Rectal smooth muscle tissue (tissue), 1 donor: ENCODE measurements around the gene TRAF3IP3.

Experiments
- H3K27ac ChIP-seq: one replicate; pipeline ENCODE4 v1.7.0; 2013; ENCODE audit warnings: low read depth, low read length, inconsistent platforms
- H3K27me3 ChIP-seq: one replicate; pipeline ENCODE4 v1.7.0; 2013; ENCODE audit warnings: low read length; ENCODE audit not compliant: control insufficient read depth, insufficient read depth
- H3K36me3 ChIP-seq: one replicate; pipeline ENCODE4 v1.7.0; 2013; ENCODE audit warnings: low read length; ENCODE audit not compliant: control insufficient read depth, insufficient read depth
- H3K4me1 ChIP-seq: one replicate; pipeline ENCODE4 v1.7.0; 2013; ENCODE audit warnings: low read length; ENCODE audit not compliant: control insufficient read depth, insufficient read depth
- H3K4me3 ChIP-seq: one replicate; pipeline ENCODE4 v1.7.0; 2013; ENCODE audit warnings: low read length
- H3K9ac ChIP-seq: one replicate; pipeline ENCODE4 v1.7.0; 2013; ENCODE audit warnings: low read length

TRAF3IP3 gene

DNA sequence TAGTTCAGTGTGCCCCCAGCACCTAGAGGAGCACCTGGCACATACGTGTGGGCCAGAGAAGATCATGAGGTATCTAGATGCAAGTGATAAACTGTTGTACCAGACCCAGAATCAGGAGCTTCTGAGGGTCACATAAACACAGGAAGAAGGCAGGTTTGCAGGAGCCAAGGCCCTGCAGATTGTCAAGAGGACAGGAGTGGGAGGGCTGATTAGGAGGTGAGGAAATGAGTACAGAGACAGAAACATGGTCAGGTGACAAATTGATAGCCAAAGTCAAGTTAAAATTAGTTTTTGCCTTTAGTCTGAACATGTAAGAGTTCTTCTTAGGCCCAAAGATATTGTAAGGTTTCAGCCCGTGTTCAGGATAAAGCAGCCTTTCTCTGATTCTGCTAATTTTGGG is 14.0 kb upstream of the TRAF3IP3 start:
- no peak overlapping the region for H3K4me3 ChIP-seq
- H3K27ac ChIP-seq = peak overlapping the region; percentile 9
- H3K4me1 ChIP-seq = peaks cover 3% of the 10 kb centered on the region
- no peaks in the 10 kb centered on the region for H3K27me3 ChIP-seq
- no peak overlapping the region for H3K9ac ChIP-seq
- no peaks in the 10 kb centered on the region for H3K36me3 ChIP-seq

GRCh38 chr1:209742409-209743144 is 13.3 kb upstream of the TRAF3IP3 start:
- H3K4me1 ChIP-seq = peaks cover 3% of the 10 kb centered on the region
- no peaks in the 10 kb centered on the region for H3K27me3 ChIP-seq
- H3K27ac ChIP-seq = peak overlapping the region; percentile 9
- peak overlapping the region; percentile 19 for H3K4me3 ChIP-seq
- H3K36me3 ChIP-seq = no peaks in the 10 kb centered on the region
- H3K9ac ChIP-seq = no peak overlapping the region

GRCh38 chr1:209743145-209743482 is 12.7 kb upstream of the TRAF3IP3 start:
- Histone ChIP-seq H3K27me3 (no peaks in the 10 kb centered on the region), H3K4me3 (no peak overlapping the region), H3K4me1 (peaks cover 3% of the 10 kb centered on the region), H3K9ac (no peak overlapping the region), H3K36me3 (no peaks in the 10 kb centered on the region), H3K27ac (no peak overlapping the region)

- no peaks in the 10 kb centered on the region for H3K36me3 ChIP-seq
- peaks cover 3% of the 10 kb centered on the region for H3K4me1 ChIP-seq
- no peaks in the 10 kb centered on the region for H3K27me3 ChIP-seq
- no peak overlapping the region for H3K27ac ChIP-seq
- H3K9ac ChIP-seq = no peak overlapping the region
- H3K4me3 ChIP-seq = no peak overlapping the region
These were observed 9.2 kb upstream of the TRAF3IP3 start for GRCh38 chr1:209746451-209747165.

DNA sequence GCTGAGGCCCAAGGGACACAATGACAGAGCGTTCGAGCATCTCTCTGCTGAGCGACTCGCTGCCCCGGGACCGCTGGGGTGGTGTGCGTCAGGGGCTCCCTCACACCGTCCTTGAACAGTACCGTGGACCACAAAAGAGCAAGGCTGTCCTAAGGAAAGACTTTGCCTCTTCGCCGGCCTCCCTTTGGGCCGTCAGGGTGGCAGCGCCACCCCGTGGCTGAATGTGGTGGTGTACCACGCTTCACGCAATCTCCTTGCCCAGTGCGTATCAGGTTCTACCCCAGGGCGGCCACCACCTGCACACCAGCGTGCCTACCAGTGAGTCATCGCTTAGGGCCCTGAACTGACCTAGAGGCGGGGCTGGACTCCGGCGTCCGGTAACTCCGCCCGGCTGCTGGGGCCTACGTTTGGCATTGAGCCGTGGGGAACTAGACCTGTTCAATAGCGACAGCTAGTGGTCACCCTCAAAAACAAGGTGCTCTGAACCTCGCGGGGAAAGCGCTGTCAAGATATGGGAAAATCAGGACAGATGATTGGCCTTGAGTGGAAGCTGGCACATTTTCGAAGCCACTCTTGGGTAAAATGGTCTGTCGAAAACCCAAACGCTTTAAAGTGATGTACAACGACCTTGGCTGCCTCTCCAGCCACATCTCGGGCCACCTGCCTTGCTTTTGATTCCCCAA is 8.1 kb upstream of the TRAF3IP3 start:
- Histone ChIP-seq H3K27me3 (no peaks in the 10 kb centered on the region), H3K4me1 (no peaks in the 10 kb centered on the region), H3K27ac (no peak overlapping the region), H3K9ac (peak overlapping the region; percentile 8), H3K4me3 (peak overlapping the region; percentile 53), H3K36me3 (no peaks in the 10 kb centered on the region)

DNA sequence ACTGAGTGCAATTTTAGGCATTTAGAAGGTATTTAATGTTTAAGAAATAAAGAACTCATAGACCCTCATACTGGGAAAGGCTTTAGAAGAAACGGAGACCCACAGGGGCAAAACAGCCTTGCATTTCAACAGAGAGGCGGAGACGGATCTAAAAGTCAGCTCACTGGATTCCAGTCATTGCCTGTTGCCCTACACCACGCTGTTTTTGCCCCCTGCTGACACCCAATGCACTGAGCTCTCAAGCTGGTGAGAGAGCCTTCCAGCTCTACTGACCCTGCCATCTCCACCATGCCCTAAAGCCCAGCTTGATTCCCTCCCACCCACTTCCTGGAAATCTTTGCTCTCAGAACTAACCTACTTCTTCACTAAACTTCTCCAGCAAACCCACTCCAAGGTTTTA is 7.2 kb upstream of the TRAF3IP3 start:
- Histone ChIP-seq H3K27ac (no peak overlapping the region), H3K27me3 (no peaks in the 10 kb centered on the region), H3K36me3 (no peaks in the 10 kb centered on the region), H3K4me1 (no peaks in the 10 kb centered on the region), H3K4me3 (no peak overlapping the region), H3K9ac (no peak overlapping the region)

GRCh38 chr1:209749205-209749604 is 6.6 kb upstream of the TRAF3IP3 start:
- Histone ChIP-seq H3K27me3 (no peaks in the 10 kb centered on the region), H3K4me3 (no peak overlapping the region), H3K4me1 (no peaks in the 10 kb centered on the region), H3K36me3 (no peaks in the 10 kb centered on the region), H3K27ac (no peak overlapping the region), H3K9ac (no peak overlapping the region)

- Histone ChIP-seq H3K36me3 (no peaks in the 10 kb centered on the region), H3K9ac (no peak overlapping the region), H3K4me3 (no peak overlapping the region), H3K27me3 (no peaks in the 10 kb centered on the region), H3K4me1 (no peaks in the 10 kb centered on the region), H3K27ac (no peak overlapping the region)
These were observed 6.1 kb upstream of the TRAF3IP3 start for GRCh38 chr1:209749670-209750323.

DNA sequence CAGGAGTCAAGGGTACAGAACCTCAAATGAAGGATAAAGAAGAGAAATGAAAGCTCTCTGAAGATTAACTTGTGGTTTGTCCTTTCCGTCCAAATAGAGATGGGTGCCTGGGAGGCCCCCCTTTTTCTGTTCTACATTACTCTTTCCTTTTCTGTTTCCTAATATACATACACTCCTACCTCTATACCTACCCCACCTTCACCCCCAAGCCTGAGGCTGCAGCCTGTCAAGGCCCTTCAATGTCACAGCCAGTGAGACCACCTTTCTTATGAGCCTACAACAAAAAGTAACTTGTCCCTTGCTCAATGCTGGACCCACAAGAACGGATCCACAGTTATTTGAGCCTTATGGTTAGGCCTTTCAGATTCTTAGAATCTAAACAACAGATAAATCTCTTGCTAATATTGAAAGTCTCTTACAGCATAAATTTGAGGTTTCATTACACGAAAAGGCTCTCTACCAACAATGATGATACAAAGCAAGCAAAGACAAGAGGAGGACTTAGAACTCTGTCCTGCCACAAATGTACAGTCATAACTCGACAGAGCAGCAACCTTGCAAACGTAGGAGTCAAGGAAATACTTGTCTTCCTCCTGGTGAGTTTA is 4.1 kb upstream of the TRAF3IP3 start:
- Histone ChIP-seq H3K27me3 (no peaks in the 10 kb centered on the region), H3K9ac (no peak overlapping the region), H3K27ac (no peak overlapping the region)

GRCh38 chr1:209752890-209753289 is 3.0 kb upstream of the TRAF3IP3 start:
- Histone ChIP-seq H3K27ac (no peak overlapping the region), H3K9ac (no peak overlapping the region), H3K4me1 (no peaks in the 10 kb centered on the region), H3K27me3 (no peaks in the 10 kb centered on the region), H3K4me3 (no peak overlapping the region), H3K36me3 (no peaks in the 10 kb centered on the region)

More for the DNA sequence above, 4.1 kb upstream of the TRAF3IP3 start:
- Histone ChIP-seq H3K4me3 (no peak overlapping the region), H3K36me3 (no peaks in the 10 kb centered on the region), H3K4me1 (no peaks in the 10 kb centered on the region)

- Histone ChIP-seq H3K27me3 (no peaks in the 10 kb centered on the region), H3K4me1 (no peaks in the 10 kb centered on the region)
These were observed 597 bp upstream of the TRAF3IP3 start for GRCh38 chr1:209755256-209755655.

More at GRCh38 chr1:209755256-209755655, 597 bp upstream of the TRAF3IP3 start:
- Histone ChIP-seq H3K4me3 (no peak overlapping the region), H3K36me3 (no peaks in the 10 kb centered on the region), H3K27ac (no peak overlapping the region), H3K9ac (no peak overlapping the region)
